H4 (cell line): ENCODE data around the gene AHRR. TPM values are rescaled to one million over a fixed set of nuclear protein-coding genes. Genes with fewer than 3 reads are reported as not detected.

Experiments
- DNase-seq: peaks from one replicate; pipeline ENCODE4 v3.0.0-alpha.2; 2015; ENCODE audit warnings: low spot score
- total RNA-seq: library from RNA; depleted of rRNA; stranded (reverse); fragments of >200 nt; shearing (Covaris generic); gene quantifications from 2 replicates; pipeline ENCODE4 v1.2.3, GENCODE V29; 2014

AHRR gene
- total RNA-seq, 1 experiment from 2014 or later, result 10.8 TPM

GRCh38 chr5:458547-459353 is 137.2 kb downstream of the AHRR start:
- no peak for DNase-seq

GRCh38 chr5:459562-460272 is 138.2 kb downstream of the AHRR start:
- DNase-seq, result no peak

- DNase-seq, result no peak
Observed at GRCh38 chr5:460273-460625, 138.7 kb downstream of the AHRR start.

GRCh38 chr5:462051-462481 is 140.6 kb downstream of the AHRR start:
- DNase-seq, result no peak

GRCh38 chr5:463301-463700 is 141.8 kb downstream of the AHRR start:
- no peak for DNase-seq

- no peak for DNase-seq
Observed at GRCh38 chr5:463952-464351, 142.4 kb downstream of the AHRR start.

- DNase-seq, result no peak
Observed at GRCh38 chr5:464446-464842, 142.9 kb downstream of the AHRR start.

- no peak for DNase-seq
Observed at GRCh38 chr5:464843-465590, 143.5 kb downstream of the AHRR start.

- DNase-seq, result no peak
Observed at GRCh38 chr5:465591-466403, 144.3 kb downstream of the AHRR start.

- no peak for DNase-seq
Observed at GRCh38 chr5:466661-467310, 145.3 kb downstream of the AHRR start.

GRCh38 chr5:468401-468800 is 146.9 kb downstream of the AHRR start:
- no peak for DNase-seq

- DNase-seq, result no peak
Observed at GRCh38 chr5:469752-470483, 148.4 kb downstream of the AHRR start.

GRCh38 chr5:470961-471749 is 149.6 kb downstream of the AHRR start:
- no peak for DNase-seq

GRCh38 chr5:471750-472058 is 150.2 kb downstream of the AHRR start:
- no peak for DNase-seq

- no peak for DNase-seq
Observed at GRCh38 chr5:472076-472655, 150.7 kb downstream of the AHRR start.

- peak; percentile 67 for DNase-seq
Observed at GRCh38 chr5:472656-473550, 151.4 kb downstream of the AHRR start.

GRCh38 chr5:473551-474192 is 152.2 kb downstream of the AHRR start:
- no peak for DNase-seq
